ENCODE results near the gene SLC25A24.

Gene SLC25A24

DNA sequence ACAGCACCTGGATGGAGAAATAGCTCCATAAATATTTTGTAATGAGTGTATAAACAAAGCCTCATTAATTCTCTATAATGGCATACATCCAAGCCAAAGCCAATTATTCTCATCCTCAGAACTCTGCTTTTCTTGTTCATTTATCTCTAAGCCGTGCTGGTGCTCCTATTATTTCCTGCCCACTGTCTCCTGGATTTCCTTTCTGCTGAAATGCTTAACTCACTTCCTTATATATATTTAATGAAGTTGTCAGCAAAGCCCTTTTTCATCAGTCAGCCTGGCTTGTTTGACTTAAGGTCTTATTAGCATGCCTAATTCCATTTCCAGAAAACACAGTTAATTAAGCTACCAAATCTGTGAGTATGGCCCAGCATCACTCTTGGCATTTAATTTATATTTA, 93.4 kb downstream of the SLC25A24 start:
- WGBS = 63% methylated on average over 1 of the region's 1 CpG
- no peak overlapping the region for H2BK12ac ChIP-seq (ENCODE audit: low read length in 2 of 2)
- H4K91ac ChIP-seq (ENCODE audit: low read length) = no peak overlapping the region
- H4K8ac ChIP-seq (ENCODE audit: low read length) = no peak overlapping the region
- H3K9ac ChIP-seq (ENCODE audit: low read length) = no peak overlapping the region
- no peak overlapping the region for H3K27ac ChIP-seq (ENCODE audit: low read length, poor library complexity, severe bottlenecking)
- no peak overlapping the region for H3K4ac ChIP-seq (ENCODE audit: low read depth in 1 of 2, low read length in 2 of 2)
- no peak overlapping the region for H3K14ac ChIP-seq (ENCODE audit: low read length in 2 of 2)
- H3K9me3 ChIP-seq (ENCODE audit: control insufficient read depth, low read length) = no peaks in the 10 kb centered on the region
- H3K23ac ChIP-seq (ENCODE audit: low read length in 2 of 2) = no peak overlapping the region
- H3K36me3 ChIP-seq (ENCODE audit: control insufficient read depth in 1 of 2, insufficient read depth in 2 of 2, low read depth in 1 of 2, low read length in 2 of 2) = no peaks in the 10 kb centered on the region
- no peaks in the 10 kb centered on the region for H3K4me1 ChIP-seq (ENCODE audit: control insufficient read depth, insufficient read depth, low read depth, low read length)
- H3K4me3 ChIP-seq (ENCODE audit: insufficient read depth in 1 of 2, low read depth in 1 of 2, low read length in 2 of 2) = no peak overlapping the region
- H2AFZ ChIP-seq (ENCODE audit: low read depth, low read length) = no peak overlapping the region
- H3K18ac ChIP-seq (ENCODE audit: low read depth in 1 of 2, low read length in 2 of 2) = no peak overlapping the region
- H3K79me1 ChIP-seq (replicated peaks; ENCODE audit: low read length, poor library complexity, severe bottlenecking) = no peaks in the 10 kb centered on the region
- DNase-seq = no peak
- H2BK5ac ChIP-seq (ENCODE audit: low read depth, low read length, poor library complexity, severe bottlenecking) = no peak overlapping the region
- H3K4me2 ChIP-seq (ENCODE audit: low read length, poor library complexity, severe bottlenecking) = no peak overlapping the region
- H3K27me3 ChIP-seq (ENCODE audit: control insufficient read depth in 1 of 2, insufficient read depth in 1 of 2, low read length in 2 of 2) = peaks cover 0 to 9% of the 10 kb centered on the region in 2 experiments
- no peak overlapping the region for H2BK15ac ChIP-seq (ENCODE audit: low read depth, poor library complexity, severe bottlenecking)
- no peak overlapping the region for H2BK120ac ChIP-seq (ENCODE audit: low read depth, low read length)
- H2AK5ac ChIP-seq (ENCODE audit: low read length, severe bottlenecking) = no peak overlapping the region

DNA sequence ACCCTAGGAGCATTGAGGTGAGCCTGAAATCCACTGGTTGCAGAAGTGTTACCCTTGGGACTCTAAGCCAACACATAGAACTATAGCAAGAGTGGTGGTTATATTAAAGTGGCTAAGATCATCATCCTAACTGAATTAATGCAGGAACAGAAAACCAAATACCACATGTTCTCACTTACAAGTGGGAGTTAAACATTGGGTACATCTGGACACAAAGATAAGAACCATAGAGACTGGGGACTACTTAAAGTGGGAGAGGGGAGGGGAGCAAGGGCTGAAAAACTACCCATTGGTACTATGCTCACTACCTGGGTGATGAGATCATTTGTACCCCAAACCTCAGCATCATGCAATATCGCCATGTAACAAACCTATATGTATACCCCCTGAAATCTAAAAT, 100.0 kb downstream of the SLC25A24 start:
- Histone ChIP-seq H3K4me3 (ENCODE audit: insufficient read depth in 1 of 2, low read depth in 1 of 2, low read length in 2 of 2) (no peak overlapping the region), H4K91ac (ENCODE audit: low read length) (no peak overlapping the region), H2AFZ (ENCODE audit: low read depth, low read length) (no peak overlapping the region), H3K27ac (ENCODE audit: low read length, poor library complexity, severe bottlenecking) (no peak overlapping the region), H2AK5ac (ENCODE audit: low read length, severe bottlenecking) (no peak overlapping the region), H3K9ac (ENCODE audit: low read length) (no peak overlapping the region), H3K36me3 (ENCODE audit: control insufficient read depth in 1 of 2, insufficient read depth in 2 of 2, low read depth in 1 of 2, low read length in 2 of 2) (no peaks in the 10 kb centered on the region), H3K79me1 (replicated peaks; ENCODE audit: low read length, poor library complexity, severe bottlenecking) (no peaks in the 10 kb centered on the region), H3K23ac (ENCODE audit: low read length in 2 of 2) (no peak overlapping the region), H2BK15ac (ENCODE audit: low read depth, poor library complexity, severe bottlenecking) (no peak overlapping the region), H2BK120ac (ENCODE audit: low read depth, low read length) (no peak overlapping the region), H2BK12ac (ENCODE audit: low read length in 2 of 2) (no peak overlapping the region), H3K4me2 (ENCODE audit: low read length, poor library complexity, severe bottlenecking) (no peak overlapping the region), H3K14ac (ENCODE audit: low read length in 2 of 2) (no peak overlapping the region), H3K4me1 (ENCODE audit: control insufficient read depth, insufficient read depth, low read depth, low read length) (no peaks in the 10 kb centered on the region), H3K9me3 (ENCODE audit: control insufficient read depth, low read length) (no peaks in the 10 kb centered on the region), H3K27me3 (ENCODE audit: control insufficient read depth in 1 of 2, insufficient read depth in 1 of 2, low read length in 2 of 2) (peaks cover 0 to 11% of the 10 kb centered on the region in 2 experiments), H3K18ac (ENCODE audit: low read depth in 1 of 2, low read length in 2 of 2) (no peak overlapping the region), H3K4ac (ENCODE audit: low read depth in 1 of 2, low read length in 2 of 2) (no peak overlapping the region), H4K8ac (ENCODE audit: low read length) (no peak overlapping the region), H2BK5ac (ENCODE audit: low read depth, low read length, poor library complexity, severe bottlenecking) (no peak overlapping the region)
- no CpG with 5 or more reads among the region's 1 CpG for WGBS
- no peak for DNase-seq

DNA sequence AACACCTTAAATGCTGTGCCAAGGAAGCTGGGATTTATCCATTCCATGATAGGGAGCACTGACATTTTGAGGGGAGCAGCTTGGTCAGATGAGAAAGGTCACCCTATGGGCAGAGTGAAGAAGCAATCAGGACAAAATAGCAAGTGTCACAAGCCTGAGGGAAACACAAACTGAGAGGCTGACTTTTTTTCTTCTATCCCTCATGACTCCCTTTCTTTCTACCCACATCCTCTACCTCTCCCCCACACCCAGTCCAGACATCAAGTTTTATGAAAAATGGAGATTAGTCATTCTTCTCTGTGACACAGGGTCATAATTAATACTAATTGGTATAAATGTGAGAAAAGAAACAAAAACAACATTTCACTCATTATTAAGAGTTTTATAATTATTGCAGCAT, 103.1 kb downstream of the SLC25A24 start:
- H3K27me3 ChIP-seq (ENCODE audit: control insufficient read depth in 1 of 2, insufficient read depth in 1 of 2, low read length in 2 of 2) = peaks cover 0 to 3% of the 10 kb centered on the region in 2 experiments

DNA sequence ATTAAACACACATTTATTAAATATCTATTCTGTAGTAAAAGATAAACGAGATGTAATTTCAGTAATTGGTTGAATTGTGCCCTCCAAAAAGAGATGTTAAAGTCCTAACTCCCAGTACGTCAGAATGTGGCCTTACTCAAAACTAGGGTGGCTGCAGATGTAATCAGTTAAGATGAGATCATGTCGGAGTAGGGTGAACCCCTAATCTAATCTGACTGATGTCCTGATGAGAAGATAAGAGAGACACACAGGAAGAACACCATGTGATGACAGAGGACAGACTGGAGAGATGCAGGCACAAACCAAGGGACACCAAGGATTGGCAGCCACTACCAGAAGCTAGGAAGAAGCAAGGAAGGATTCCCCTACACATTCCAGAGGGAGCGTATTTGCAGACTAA, 104.1 kb downstream of the SLC25A24 start:
- Histone ChIP-seq H3K18ac (ENCODE audit: low read depth in 1 of 2, low read length in 2 of 2) (no peak overlapping the region), H3K14ac (ENCODE audit: low read length in 2 of 2) (no peak overlapping the region), H3K9me3 (ENCODE audit: control insufficient read depth, low read length) (no peaks in the 10 kb centered on the region), H3K27ac (ENCODE audit: low read length, poor library complexity, severe bottlenecking) (no peak overlapping the region), H2BK12ac (ENCODE audit: low read length in 2 of 2) (no peak overlapping the region), H4K8ac (ENCODE audit: low read length) (no peak overlapping the region), H2BK15ac (ENCODE audit: low read depth, poor library complexity, severe bottlenecking) (no peak overlapping the region), H4K91ac (ENCODE audit: low read length) (no peak overlapping the region), H3K4me1 (ENCODE audit: control insufficient read depth, insufficient read depth, low read depth, low read length) (no peaks in the 10 kb centered on the region), H3K4me3 (ENCODE audit: insufficient read depth in 1 of 2, low read depth in 1 of 2, low read length in 2 of 2) (no peak overlapping the region), H3K79me1 (replicated peaks; ENCODE audit: low read length, poor library complexity, severe bottlenecking) (no peaks in the 10 kb centered on the region), H3K23ac (ENCODE audit: low read length in 2 of 2) (no peak overlapping the region), H3K4me2 (ENCODE audit: low read length, poor library complexity, severe bottlenecking) (no peak overlapping the region), H2BK120ac (ENCODE audit: low read depth, low read length) (no peak overlapping the region), H2AFZ (ENCODE audit: low read depth, low read length) (no peak overlapping the region), H3K9ac (ENCODE audit: low read length) (no peak overlapping the region), H3K36me3 (ENCODE audit: control insufficient read depth in 1 of 2, insufficient read depth in 2 of 2, low read depth in 1 of 2, low read length in 2 of 2) (no peaks in the 10 kb centered on the region), H2BK5ac (ENCODE audit: low read depth, low read length, poor library complexity, severe bottlenecking) (no peak overlapping the region), H3K27me3 (ENCODE audit: control insufficient read depth in 1 of 2, insufficient read depth in 1 of 2, low read length in 2 of 2) (peaks cover 0 to 3% of the 10 kb centered on the region in 2 experiments), H2AK5ac (ENCODE audit: low read length, severe bottlenecking) (no peak overlapping the region), H3K4ac (ENCODE audit: low read depth in 1 of 2, low read length in 2 of 2) (no peak overlapping the region)
- WGBS = 72% methylated on average over 4 of the region's 4 CpGs
- no peak for DNase-seq

More for the DNA sequence above, 103.1 kb downstream of the SLC25A24 start:
- Histone ChIP-seq H3K4ac (ENCODE audit: low read depth in 1 of 2, low read length in 2 of 2) (no peak overlapping the region), H2BK5ac (ENCODE audit: low read depth, low read length, poor library complexity, severe bottlenecking) (no peak overlapping the region), H2AFZ (ENCODE audit: low read depth, low read length) (no peak overlapping the region), H2AK5ac (ENCODE audit: low read length, severe bottlenecking) (no peak overlapping the region), H3K79me1 (replicated peaks; ENCODE audit: low read length, poor library complexity, severe bottlenecking) (no peaks in the 10 kb centered on the region), H2BK120ac (ENCODE audit: low read depth, low read length) (no peak overlapping the region), H2BK12ac (ENCODE audit: low read length in 2 of 2) (no peak overlapping the region), H3K27ac (ENCODE audit: low read length, poor library complexity, severe bottlenecking) (no peak overlapping the region), H3K9ac (ENCODE audit: low read length) (no peak overlapping the region), H3K18ac (ENCODE audit: low read depth in 1 of 2, low read length in 2 of 2) (no peak overlapping the region), H3K9me3 (ENCODE audit: control insufficient read depth, low read length) (no peaks in the 10 kb centered on the region), H4K8ac (ENCODE audit: low read length) (no peak overlapping the region), H3K14ac (ENCODE audit: low read length in 2 of 2) (no peak overlapping the region), H2BK15ac (ENCODE audit: low read depth, poor library complexity, severe bottlenecking) (no peak overlapping the region), H3K4me1 (ENCODE audit: control insufficient read depth, insufficient read depth, low read depth, low read length) (no peaks in the 10 kb centered on the region), H3K23ac (ENCODE audit: low read length in 2 of 2) (no peak overlapping the region), H3K4me2 (ENCODE audit: low read length, poor library complexity, severe bottlenecking) (no peak overlapping the region), H3K4me3 (ENCODE audit: insufficient read depth in 1 of 2, low read depth in 1 of 2, low read length in 2 of 2) (no peak overlapping the region), H4K91ac (ENCODE audit: low read length) (no peak overlapping the region), H3K36me3 (ENCODE audit: control insufficient read depth in 1 of 2, insufficient read depth in 2 of 2, low read depth in 1 of 2, low read length in 2 of 2) (no peaks in the 10 kb centered on the region)
- DNase-seq = no peak

All from mesenchymal stem cell (in vitro differentiated cells and primary cell).